Spleen (tissue), 11 donors: ENCODE measurements around the gene OSGEPL1. TPM values are rescaled to one million over a fixed set of nuclear protein-coding genes. Genes with fewer than 3 reads are reported as not detected.
"Not testable (repeated sequence)": the region's sequence is repeated elsewhere in the genome, so short reads cannot be mapped to it uniquely, and the experiment has no call there.

Experiments
- DNase-seq: peaks from one replicate; pipeline ENCODE4 v3.0.0-alpha.2; 2020
- H3K27ac ChIP-seq, 8 donors: fragments of 200-600 bp; sonication (generic) in 7 of 8; 1 replicate in 4 of 8; 2 replicates in 4 of 8; pipeline versions ENCODE4 v1.5.0 to v1.8.0; 2016 to 2021; ENCODE audit warnings: inconsistent platforms in 4 of 8, mild to moderate bottlenecking in 4 of 8, moderate library complexity in 1 of 8
- H3K27me3 ChIP-seq, 7 donors: fragments of 200-600 bp; sonication (generic) in 6 of 7; replicated peaks in 1 of 7; 1 replicate in 4 of 7; 2 replicates in 3 of 7; pipeline versions ENCODE4 v1.5.0 to v1.8.0; 2016 to 2021; ENCODE audit warnings: inconsistent platforms in 3 of 7, mild to moderate bottlenecking in 1 of 7
- H3K36me3 ChIP-seq, 6 donors: fragments of 200-600 bp; sonication (generic) in 5 of 6; 1 replicate in 4 of 6; 2 replicates in 2 of 6; pipeline versions ENCODE4 v1.5.0 to v1.8.0; 2016 to 2021; ENCODE audit warnings: inconsistent platforms in 2 of 6
- H3K4me1 ChIP-seq, 6 donors: fragments of 200-600 bp; sonication (generic) in 5 of 6; 1 replicate in 3 of 6; 2 replicates in 3 of 6; pipeline versions ENCODE4 v1.5.0 to v1.8.0; 2016 to 2021; ENCODE audit warnings: inconsistent platforms in 3 of 6
- H3K4me3 ChIP-seq, 8 donors: fragments of 200-600 bp; sonication (generic) in 7 of 8; 1 replicate in 4 of 8; 2 replicates in 4 of 8; pipeline versions ENCODE4 v1.5.0 to v1.8.0; 2016 to 2021; ENCODE audit warnings: inconsistent platforms in 4 of 8, mild to moderate bottlenecking in 4 of 8, moderate library complexity in 2 of 8
- H3K9me3 ChIP-seq, 8 donors: fragments of 200-600 bp; sonication (generic) in 7 of 8; 1 replicate in 4 of 8; 2 replicates in 4 of 8; pipeline versions ENCODE4 v1.5.0 to v1.8.0; 2016 to 2021; ENCODE audit warnings: inconsistent platforms in 4 of 8
- POLR2A ChIP-seq, 3 donors: fragments of 450-650 bp; IDR thresholded peaks; one replicate each; pipeline ENCODE4 v1.5.1; 2017; ENCODE audit warnings: antibody characterized with exemption in 3 of 3, mild to moderate bottlenecking in 1 of 3
- POLR2AphosphoS5 ChIP-seq, 3 donors: sonication (generic); formaldehyde crosslinking; IDR thresholded peaks; one replicate each; pipeline ENCODE4 v1.5.1; 2017; ENCODE audit warnings: antibody characterized with exemption in 3 of 3
- WGBS, 5 donors: extraction: QIAGEN DNeasy Blood & Tissue Kit in 3 of 5; methylation state at CpG; one replicate each; pipeline versions ENCODE4 v1.1.5 to v1.1.7; 2013 to 2018; 5-methylcytosine and 5-hydroxymethylcytosine counted together
- intact Hi-C: fragments of 100-400 bp; cut with DNase I; formaldehyde crosslinking; loops from one replicate; pipeline ENCODE4 v1.15.0; 2023; ENCODE audit warnings: low total_unique reads
- polyA plus RNA-seq, 3 donors: library from polyadenylated mRNA; stranded (reverse); fragments of 200-250 nt; gene quantifications; one replicate each; pipeline ENCODE4 v1.2.1, GENCODE V29; 2013
- total RNA-seq, 7 donors: library from RNA; depleted of rRNA in 3 of 7; stranded (reverse); fragments of >200 nt in 3 of 7; fragmentation: NEBNext Ultra II Directional in 4 of 7; extraction: Animal tissue kit (Norgen Biotek cat#: 25700) in 4 of 7; gene quantifications; one replicate each; pipeline versions ENCODE4 v1.1.0 to v1.2.1, GENCODE V29; 2016 to 2021
- TF ChIP-seq, protein P1 (sequence below), 11 experiments: fragments of 200-600 bp in 7 of 11; fragments of 450-650 bp in 4 of 11; sonication (generic) in 4 of 11; IDR thresholded peaks in 8 of 11; conservative IDR thresholded peaks in 3 of 11; 1 replicate in 7 of 11; 2 replicates in 4 of 11; pipeline versions ENCODE4 v1.4.0 to v1.8.0; 2016 to 2021; ENCODE audit warnings: antibody characterized with exemption in 11 of 11, inconsistent platforms in 4 of 11, mild to moderate bottlenecking in 1 of 11
- donor health status: healthy with polysubstance abuse.
- donor health status: DM: no; HTN: no; CAD: no; lungs with moderate emphysema.
- donor health status: DM: no; HTN: no; CAD: no.
- donor health status: Bipolar disorder and iron deficiency.
- donor health status: healthy.
- donor health status: DM: no; HTN: no; CAD: no.
- donor health status: DM: yes; HTN: yes; CAD: no.

OSGEPL1 gene
- total and polyA plus RNA-seq, 10 donors, result 6.2 to 13.9 (median 7.9) TPM

- DNase-seq, result no peak
- Histone ChIP-seq H3K27ac (peak overlapping the region; percentile 89 to 94 (median 91)), H3K9me3 (no peaks in the 10 kb centered on the region), H3K4me1 (peaks cover 8 to 26% (median 20%) of the 10 kb centered on the region in 6 donors), H3K4me3 (peak overlapping the region; percentile 64 to 84 (median 79)), H3K36me3 (peaks cover 0 to 30% (median 5%) of the 10 kb centered on the region in 6 donors), H3K27me3 (no peaks in the 10 kb centered on the region)
- 0 to 2% (median 2%) methylated on average over 7 of the region's 7 CpGs for WGBS, 5 donors
- TF ChIP-seq, protein P1, sequence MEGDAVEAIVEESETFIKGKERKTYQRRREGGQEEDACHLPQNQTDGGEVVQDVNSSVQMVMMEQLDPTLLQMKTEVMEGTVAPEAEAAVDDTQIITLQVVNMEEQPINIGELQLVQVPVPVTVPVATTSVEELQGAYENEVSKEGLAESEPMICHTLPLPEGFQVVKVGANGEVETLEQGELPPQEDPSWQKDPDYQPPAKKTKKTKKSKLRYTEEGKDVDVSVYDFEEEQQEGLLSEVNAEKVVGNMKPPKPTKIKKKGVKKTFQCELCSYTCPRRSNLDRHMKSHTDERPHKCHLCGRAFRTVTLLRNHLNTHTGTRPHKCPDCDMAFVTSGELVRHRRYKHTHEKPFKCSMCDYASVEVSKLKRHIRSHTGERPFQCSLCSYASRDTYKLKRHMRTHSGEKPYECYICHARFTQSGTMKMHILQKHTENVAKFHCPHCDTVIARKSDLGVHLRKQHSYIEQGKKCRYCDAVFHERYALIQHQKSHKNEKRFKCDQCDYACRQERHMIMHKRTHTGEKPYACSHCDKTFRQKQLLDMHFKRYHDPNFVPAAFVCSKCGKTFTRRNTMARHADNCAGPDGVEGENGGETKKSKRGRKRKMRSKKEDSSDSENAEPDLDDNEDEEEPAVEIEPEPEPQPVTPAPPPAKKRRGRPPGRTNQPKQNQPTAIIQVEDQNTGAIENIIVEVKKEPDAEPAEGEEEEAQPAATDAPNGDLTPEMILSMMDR (IDR thresholded peaks at IDR 0.05 in 8 of 11, conservative IDR thresholded peaks at IDR 0.05 in 3 of 11), result no peak
- TF ChIP-seq POLR2A (IDR thresholded peaks at IDR 0.05), result no peak
- no peak for TF ChIP-seq POLR2AphosphoS5 (IDR thresholded peaks at IDR 0.05)
- intact Hi-C loops, result no loop called here
These were observed 402 bp downstream of the OSGEPL1 start for GRCh38 chr2:189762229-189762550.

DNA sequence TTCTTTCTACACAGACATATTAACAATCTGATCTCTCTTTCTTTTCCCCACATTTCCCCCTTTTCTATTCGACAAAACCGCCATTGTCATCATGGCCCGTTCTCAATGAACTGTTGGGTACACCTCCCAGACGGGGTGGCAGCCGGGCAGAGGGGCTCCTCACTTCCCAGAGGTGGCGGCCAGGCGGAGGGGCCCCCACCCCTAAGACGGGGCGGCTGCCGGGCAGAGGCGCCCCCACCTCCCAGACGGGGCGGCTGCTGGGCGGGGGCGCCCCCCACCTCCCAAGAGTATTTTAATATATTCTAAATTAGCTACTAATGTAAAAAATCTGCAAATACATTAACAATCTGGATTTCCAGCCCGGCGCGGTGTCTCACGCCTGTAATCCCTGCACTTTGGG lies 2.4 kb downstream of the OSGEPL1 start:
- intact Hi-C loops, H3K4me3 ChIP-seq, H3K27me3 ChIP-seq, H3K9me3 ChIP-seq, H3K27ac ChIP-seq, DNase-seq: not testable (repeated sequence)
- peaks cover 0 to 32% (median 0%) of the 10 kb centered on the region in 6 donors for H3K36me3 ChIP-seq
- WGBS, 5 donors, result 93 to 98% (median 96%) methylated on average over 8 to 19 of the region's 19 CpGs
- peaks cover 8 to 26% (median 20%) of the 10 kb centered on the region in 6 donors for H3K4me1 ChIP-seq

- Histone ChIP-seq H3K27me3 (no peaks in the 10 kb centered on the region), H3K4me1 (peaks cover 2 to 5% (median 3%) of the 10 kb centered on the region in 6 donors), H3K36me3 (peaks cover 0 to 69% (median 21%) of the 10 kb centered on the region in 6 donors), H3K27ac (no peak overlapping the region), H3K4me3 (no peak overlapping the region), H3K9me3 (no peaks in the 10 kb centered on the region)
- intact Hi-C loops, result no loop called here
- WGBS, 5 donors, result 87 to 95% (median 91%) methylated on average over 2 of the region's 2 CpGs
- TF ChIP-seq, protein P1 (IDR thresholded peaks at IDR 0.05 in 8 of 11, conservative IDR thresholded peaks at IDR 0.05 in 3 of 11), result no peak
- TF ChIP-seq POLR2AphosphoS5 (IDR thresholded peaks at IDR 0.05) (no peak), POLR2A (IDR thresholded peaks at IDR 0.05) (no peak)
- no peak for DNase-seq
These were observed 6.2 kb downstream of the OSGEPL1 start for GRCh38 chr2:189756311-189756952.

DNA sequence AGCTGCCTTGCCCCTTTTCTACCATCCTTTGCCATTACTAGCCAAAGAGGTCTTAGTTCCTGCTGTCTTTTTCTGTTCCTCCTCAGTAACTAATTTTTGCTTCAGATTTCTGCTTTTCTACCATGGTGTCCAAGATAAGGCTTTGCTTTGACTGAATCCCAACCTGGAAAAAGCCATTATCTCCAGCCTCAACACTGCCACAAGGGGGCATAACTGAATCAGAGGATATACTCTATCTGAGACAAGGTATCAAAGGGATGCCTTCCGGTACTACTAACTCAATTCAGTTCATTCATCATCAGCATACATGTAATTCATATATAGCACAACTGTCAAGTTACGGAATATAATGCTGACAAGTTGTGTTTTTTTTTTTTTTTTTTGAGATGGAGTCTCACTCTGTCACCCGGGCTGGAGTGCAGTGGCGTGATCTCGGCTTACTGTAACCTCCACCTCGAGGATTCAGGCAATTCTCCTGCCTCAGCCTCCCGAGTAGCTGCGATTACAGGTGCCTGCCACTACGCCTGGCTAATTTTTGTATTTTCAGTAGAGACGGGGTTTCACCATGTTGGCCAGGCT lies 11.4 kb downstream of the OSGEPL1 start:
- peaks cover 0 to 88% (median 39%) of the 10 kb centered on the region in 6 donors for H3K36me3 ChIP-seq

More for the DNA sequence above, 11.4 kb downstream of the OSGEPL1 start:
- intact Hi-C loops, result no loop called here
- no peak for DNase-seq
- 84 to 86% (median 85%) methylated on average over 10 of the region's 10 CpGs for WGBS, 5 donors
- Histone ChIP-seq H3K9me3 (no peaks in the 10 kb centered on the region), H3K27ac (no peak overlapping the region), H3K4me1 (no peaks in the 10 kb centered on the region), H3K4me3 (no peak overlapping the region), H3K27me3 (no peaks in the 10 kb centered on the region)
- TF ChIP-seq POLR2AphosphoS5 (IDR thresholded peaks at IDR 0.05), result no peak
- TF ChIP-seq, protein P1 (IDR thresholded peaks at IDR 0.05 in 8 of 11, conservative IDR thresholded peaks at IDR 0.05 in 3 of 11), result peak in 10 of 11 experiments; percentile 19 to 66 (median 58)
